Psoas muscle (tissue), 8 donors: ENCODE data around the gene KRT86. TPM values are rescaled to one million over a fixed set of nuclear protein-coding genes. Genes with fewer than 3 reads are reported as not detected.

Experiments
- ATAC-seq, 4 donors: fragments of 200-7000 bp; cut with Tn5 transposase; one replicate each; pipeline ENCODE4 v1.9.1; 2020; ENCODE audit warnings: moderate library complexity in 3 of 4, mild to moderate bottlenecking in 2 of 4
- DNase-seq, 2 donors: peaks; one replicate each; pipeline ENCODE4 v3.0.0-alpha.2; 2020
- H3K27ac ChIP-seq: fragments of 200-600 bp; one replicate; pipeline ENCODE4 v1.8.0; 2022
- H3K27me3 ChIP-seq, 3 donors: fragments of 200-600 bp in 1 of 3; one replicate each; pipeline versions ENCODE4 v1.6.1 to v1.8.0; 2013 to 2022; ENCODE audit warnings: low read length in 2 of 3, mild to moderate bottlenecking in 2 of 3, moderate library complexity in 1 of 3; ENCODE audit not compliant: insufficient read depth in 3 of 3
- H3K36me3 ChIP-seq, 2 donors: fragments of 200-600 bp in 1 of 2; one replicate each; pipeline versions ENCODE4 v1.6.1 to v1.8.0; 2013 to 2022; ENCODE audit warnings: low read depth in 1 of 2, mild to moderate bottlenecking in 1 of 2, moderate library complexity in 1 of 2; ENCODE audit not compliant: insufficient read depth in 1 of 2
- H3K4me1 ChIP-seq: fragments of 200-600 bp; one replicate; pipeline ENCODE4 v1.8.0; 2022
- H3K4me3 ChIP-seq: fragments of 200-600 bp; one replicate; pipeline ENCODE4 v1.8.0; 2022; ENCODE audit warnings: mild to moderate bottlenecking
- H3K9me3 ChIP-seq: fragments of 200-600 bp; one replicate; pipeline ENCODE4 v1.8.0; 2022
- CTCF ChIP-seq: fragments of 200-600 bp; IDR thresholded peaks from one replicate; pipeline ENCODE4 v1.8.0; 2022; ENCODE audit warnings: antibody characterized with exemption
- WGBS, 3 donors: extraction: QIAGEN DNeasy Blood & Tissue Kit; methylation state at CpG; one replicate each; pipeline versions ENCODE4 v1.1.6 to v1.1.7; 2013; 5-methylcytosine and 5-hydroxymethylcytosine counted together
- intact Hi-C, 2 donors: fragments of 100-400 bp; cut with DNase I; formaldehyde crosslinking; loops; one replicate each; pipeline versions ENCODE4 v1.11.0 to v1.14.2; 2022
- polyA plus RNA-seq, 3 donors: library from polyadenylated mRNA; stranded (reverse); fragments of 200-250 nt; gene quantifications; one replicate each; pipeline ENCODE4 v1.2.3, GENCODE V29; 2013
- total RNA-seq, 4 donors: library from RNA; stranded (reverse); fragmentation: NEBNext Ultra II Directional in 2 of 4; extraction: Animal tissue kit (Norgen Biotek cat#: 25700) in 2 of 4; gene quantifications; one replicate each; pipeline versions ENCODE4 v1.2.1 to v1.2.4, GENCODE V29; 2021 to 2023
- donor health status: healthy with polysubstance abuse.
- donor health status: DM: no; HTN: no; CAD: no; lungs with moderate emphysema.
- donor health status: Bipolar disorder and iron deficiency.
- donor health status: healthy.
- donor health status: DM: yes; HTN: yes; CAD: no.
- donor health status: DM: no; HTN: no; CAD: no.
- donor health status: DM: no; HTN: no; CAD: no.
- donor health status: DM: yes; HTN: yes; CAD: no.

Gene KRT86
- total and polyA plus RNA-seq, 7 donors: 0.01 to 0.77 (median 0.05) TPM; not detected in 4

GRCh38 chr12:52248541-52249461 is 25.6 kb upstream of the KRT86 start:
- Histone ChIP-seq H3K36me3 (no peaks in the 10 kb centered on the region), H3K9me3 (no peaks in the 10 kb centered on the region), H3K4me3 (no peak overlapping the region), H3K4me1 (peaks cover 37% of the 10 kb centered on the region), H3K27me3 (no peaks in the 10 kb centered on the region), H3K27ac (peak overlapping the region; percentile 60)
- no peak for TF ChIP-seq CTCF
- intact Hi-C loops: no loop called here
- ATAC-seq (peak; percentile 56 to 68 (median 60)), DNase-seq (peak; percentile 64 to 77)
- WGBS, 3 donors: 51 to 66% (median 63%) methylated on average over 16 to 18 of the region's 18 CpGs

GRCh38 chr12:52249511-52250047 is 24.9 kb upstream of the KRT86 start:
- H3K27me3 ChIP-seq: no peaks in the 10 kb centered on the region
- no peaks in the 10 kb centered on the region for H3K9me3 ChIP-seq
- WGBS, 3 donors: 45 to 70% (median 67%) methylated on average over 2 of the region's 2 CpGs
- ATAC-seq: no peak
- TF ChIP-seq CTCF: no peak
- H3K4me3 ChIP-seq: no peak overlapping the region
- H3K36me3 ChIP-seq: no peaks in the 10 kb centered on the region
- H3K27ac ChIP-seq: peak overlapping the region; percentile 60
- intact Hi-C loops: no loop called here
- H3K4me1 ChIP-seq: peaks cover 32% of the 10 kb centered on the region
- peak in 1 of 2 donors; percentile 23 for DNase-seq

GRCh38 chr12:52250048-52250990 is 24.1 kb upstream of the KRT86 start:
- H3K27me3 ChIP-seq: no peaks in the 10 kb centered on the region
- intact Hi-C loops: no loop called here

More at GRCh38 chr12:52250048-52250990, 24.1 kb upstream of the KRT86 start:
- Histone ChIP-seq H3K36me3 (no peaks in the 10 kb centered on the region), H3K4me1 (peaks cover 32% of the 10 kb centered on the region), H3K9me3 (no peaks in the 10 kb centered on the region), H3K4me3 (no peak overlapping the region), H3K27ac (no peak overlapping the region)
- peak in 1 of 2 donors; percentile 48 for DNase-seq
- 67 to 77% (median 76%) methylated on average over 38 to 52 of the region's 52 CpGs for WGBS, 3 donors
- ATAC-seq: no peak
- no peak for TF ChIP-seq CTCF
